GM18505 (cell line): Measurements from ENCODE around the gene MALL.
"Not testable (repeated sequence)": the region's sequence is repeated elsewhere in the genome, so short reads cannot be mapped to it uniquely, and the experiment has no call there.

Experiments used
- ATAC-seq: cut with Tn5 transposase; IDR thresholded peaks from one replicate; pipeline ENCODE4 v1.9.1; 2021; ENCODE audit not compliant: unreplicated experiment

The MALL gene

GRCh38 chr2:110052166-110052565, 63.5 kb downstream of the MALL start:
- not testable (repeated sequence) for ATAC-seq

DNA sequence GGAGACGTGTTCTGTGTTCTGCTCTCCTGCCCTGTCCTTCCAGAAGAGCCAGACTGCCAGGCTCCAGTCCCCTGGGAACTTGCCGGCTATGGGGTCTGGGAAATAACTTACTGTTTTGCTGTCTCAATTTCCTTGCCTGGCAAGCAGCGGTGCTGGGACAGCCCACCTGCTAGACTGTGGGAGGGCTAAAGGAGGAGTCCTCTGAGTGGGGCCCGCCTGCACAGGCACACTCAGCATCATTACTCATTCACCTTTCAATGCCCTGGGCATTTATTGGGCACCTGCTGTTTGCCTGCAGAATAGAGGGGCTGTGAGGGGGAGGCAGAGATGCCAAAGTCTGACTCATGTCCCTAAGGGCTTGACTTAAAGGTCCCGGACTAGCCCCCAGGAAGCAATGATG, 65.4 kb downstream of the MALL start:
- ATAC-seq, result not testable (repeated sequence)

GRCh38 chr2:110049769-110050168, 65.9 kb downstream of the MALL start:
- not testable (repeated sequence) for ATAC-seq

GRCh38 chr2:110048255-110049197, 67.1 kb downstream of the MALL start:
- ATAC-seq, result not testable (repeated sequence)

GRCh38 chr2:110047225-110047624, 68.4 kb downstream of the MALL start:
- ATAC-seq, result not testable (repeated sequence)

DNA sequence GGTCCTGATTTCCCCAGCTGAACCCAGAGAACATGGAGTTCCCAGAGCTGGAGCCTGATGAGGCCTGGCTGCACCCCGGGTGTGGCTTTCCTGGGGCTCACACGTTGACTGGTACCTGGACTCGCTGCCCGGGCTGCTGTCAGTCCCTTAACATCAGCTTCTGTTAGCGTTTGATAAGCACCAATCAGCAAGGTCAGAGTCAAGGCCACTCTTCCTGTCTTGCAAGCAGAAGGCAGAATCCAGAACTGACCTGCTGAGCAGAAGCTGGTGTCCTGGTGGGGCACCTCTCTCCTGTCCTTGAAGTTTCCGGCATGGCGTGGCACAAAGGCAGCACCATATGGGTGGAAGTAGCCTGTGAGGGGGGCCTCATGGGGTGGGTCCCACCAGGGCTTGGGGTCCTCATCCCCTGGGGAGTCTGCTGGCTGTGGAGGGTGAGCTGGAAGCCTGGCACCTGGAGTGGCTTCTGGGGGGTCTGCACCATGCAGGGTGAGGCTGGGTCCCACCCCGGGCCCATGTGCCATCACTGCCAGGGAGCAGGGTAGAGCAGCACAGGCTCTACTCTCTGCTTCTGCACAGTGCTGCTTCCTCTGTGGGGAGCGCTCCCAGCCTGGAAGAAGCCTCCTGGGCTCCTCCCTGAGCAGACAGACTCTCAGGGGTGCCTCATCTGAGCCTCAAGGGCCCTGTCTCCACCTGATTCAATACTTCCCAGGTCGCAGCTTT, 73.5 kb downstream of the MALL start:
- ATAC-seq, result not testable (repeated sequence)

DNA sequence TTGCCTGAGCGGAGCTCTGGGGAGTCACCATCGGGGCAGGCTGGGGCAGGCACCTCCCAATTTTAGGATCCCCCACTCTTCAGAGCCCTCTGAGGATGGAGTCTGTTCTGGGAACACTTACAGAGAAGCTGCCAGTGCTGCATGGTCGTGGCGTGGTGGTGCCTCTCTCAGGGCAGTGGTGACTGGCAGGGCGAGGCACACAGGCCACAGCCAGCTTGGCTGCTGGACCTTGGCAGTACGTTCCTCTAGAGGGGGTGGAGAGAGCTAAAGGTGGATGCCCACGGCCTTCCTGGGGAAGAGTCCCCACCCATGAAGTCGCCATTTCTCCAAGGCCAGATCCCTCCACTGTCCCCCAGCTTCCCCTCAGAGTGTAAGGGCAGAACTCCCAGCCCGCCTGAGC, 78.3 kb downstream of the MALL start:
- ATAC-seq, result not testable (repeated sequence)

DNA sequence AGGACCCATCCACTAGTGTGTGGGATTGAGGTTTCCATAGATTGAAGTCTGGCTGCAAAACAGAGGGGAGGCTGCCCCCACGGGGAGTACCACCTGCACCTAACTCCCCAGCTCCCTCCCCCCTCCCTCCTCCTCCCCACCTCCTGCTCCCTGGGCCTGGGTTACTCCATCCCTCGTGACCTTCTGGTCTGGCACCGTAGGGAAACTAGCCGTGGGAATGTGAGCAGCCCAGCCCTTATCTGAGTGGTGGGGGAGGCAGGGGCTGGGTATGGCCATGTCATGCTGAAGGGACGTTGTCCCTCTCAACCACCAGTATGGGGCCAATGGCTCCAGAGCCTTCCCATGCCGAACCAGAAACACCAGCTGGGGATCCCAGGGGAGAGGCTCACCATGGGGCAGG, 80.2 kb downstream of the MALL start:
- ATAC-seq, result not testable (repeated sequence)

- ATAC-seq, result not testable (repeated sequence)
These were observed 80.7 kb downstream of the MALL start for GRCh38 chr2:110034935-110035334.
